NCI-H1092 treated with DMSO at 0.1 percent for 48 hours (cell line): ENCODE measurements around the gene P2RX2.

Experiments used
- DNase-seq: peaks from one replicate; lab custom pipeline; 2025; lab: John Stamatoyannopoulos, UW

The P2RX2 gene

DNA sequence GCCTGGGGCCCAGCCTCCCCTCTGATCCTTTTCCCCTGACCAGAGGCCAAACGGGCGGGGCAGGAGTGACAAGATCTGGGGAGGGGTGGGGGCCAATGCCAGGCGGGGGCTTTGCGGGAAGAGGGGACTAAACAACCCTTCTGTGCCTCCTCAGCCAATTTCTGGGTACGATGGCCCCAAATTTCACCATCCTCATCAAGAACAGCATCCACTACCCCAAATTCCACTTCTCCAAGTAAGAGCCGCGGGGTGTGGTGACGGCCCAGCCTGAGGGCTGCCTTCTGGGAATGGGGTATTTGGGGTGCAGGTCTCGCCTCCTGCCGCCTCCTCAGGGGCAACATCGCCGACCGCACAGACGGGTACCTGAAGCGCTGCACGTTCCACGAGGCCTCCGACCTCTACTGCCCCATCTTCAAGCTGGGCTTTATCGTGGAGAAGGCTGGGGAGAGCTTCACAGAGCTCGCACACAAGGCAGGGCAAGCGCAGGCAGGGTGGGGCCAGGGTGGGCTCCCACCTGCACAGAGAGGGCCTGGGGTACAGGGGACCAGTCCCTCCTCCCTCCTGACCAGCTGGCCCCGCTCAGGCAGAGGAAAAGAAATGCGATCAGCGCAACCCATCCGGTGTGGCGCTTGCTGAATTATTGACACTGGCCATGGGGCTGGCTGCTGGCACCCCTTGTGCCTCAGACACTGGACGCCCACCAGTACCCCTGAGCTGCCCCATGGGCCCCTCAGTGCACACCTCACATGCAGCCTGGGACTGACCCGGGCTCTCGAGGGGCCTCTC lies 1.7 kb downstream of the P2RX2 start:
- no peak for DNase-seq

DNA sequence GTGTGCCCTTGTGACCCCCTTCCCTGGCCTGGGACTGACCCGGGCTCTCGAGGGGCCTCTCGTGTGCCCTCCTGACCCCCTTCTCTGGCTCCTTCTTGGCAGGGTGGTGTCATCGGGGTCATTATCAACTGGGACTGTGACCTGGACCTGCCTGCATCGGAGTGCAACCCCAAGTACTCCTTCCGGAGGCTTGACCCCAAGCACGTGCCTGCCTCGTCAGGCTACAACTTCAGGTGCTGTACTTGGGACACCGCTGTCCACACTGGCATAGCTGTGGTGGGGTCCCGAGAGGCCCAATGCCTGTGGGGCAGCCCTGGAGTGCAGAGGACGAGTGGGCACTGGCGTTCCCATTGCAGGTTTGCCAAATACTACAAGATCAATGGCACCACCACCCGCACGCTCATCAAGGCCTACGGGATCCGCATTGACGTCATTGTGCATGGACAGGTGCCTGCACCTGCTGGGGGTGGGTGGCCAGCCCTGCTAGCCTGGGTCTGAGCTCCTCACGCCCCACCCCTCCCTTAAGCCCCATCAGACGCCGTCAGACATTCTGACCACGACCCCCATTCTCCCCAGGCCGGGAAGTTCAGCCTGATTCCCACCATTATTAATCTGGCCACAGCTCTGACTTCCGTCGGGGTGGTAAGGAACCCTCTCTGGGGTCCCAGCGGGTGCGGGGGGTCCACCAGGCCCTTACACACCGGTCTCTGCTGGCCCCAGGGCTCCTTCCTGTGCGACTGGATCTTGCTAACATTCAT lies 2.5 kb downstream of the P2RX2 start:
- DNase-seq, result no peak

DNA sequence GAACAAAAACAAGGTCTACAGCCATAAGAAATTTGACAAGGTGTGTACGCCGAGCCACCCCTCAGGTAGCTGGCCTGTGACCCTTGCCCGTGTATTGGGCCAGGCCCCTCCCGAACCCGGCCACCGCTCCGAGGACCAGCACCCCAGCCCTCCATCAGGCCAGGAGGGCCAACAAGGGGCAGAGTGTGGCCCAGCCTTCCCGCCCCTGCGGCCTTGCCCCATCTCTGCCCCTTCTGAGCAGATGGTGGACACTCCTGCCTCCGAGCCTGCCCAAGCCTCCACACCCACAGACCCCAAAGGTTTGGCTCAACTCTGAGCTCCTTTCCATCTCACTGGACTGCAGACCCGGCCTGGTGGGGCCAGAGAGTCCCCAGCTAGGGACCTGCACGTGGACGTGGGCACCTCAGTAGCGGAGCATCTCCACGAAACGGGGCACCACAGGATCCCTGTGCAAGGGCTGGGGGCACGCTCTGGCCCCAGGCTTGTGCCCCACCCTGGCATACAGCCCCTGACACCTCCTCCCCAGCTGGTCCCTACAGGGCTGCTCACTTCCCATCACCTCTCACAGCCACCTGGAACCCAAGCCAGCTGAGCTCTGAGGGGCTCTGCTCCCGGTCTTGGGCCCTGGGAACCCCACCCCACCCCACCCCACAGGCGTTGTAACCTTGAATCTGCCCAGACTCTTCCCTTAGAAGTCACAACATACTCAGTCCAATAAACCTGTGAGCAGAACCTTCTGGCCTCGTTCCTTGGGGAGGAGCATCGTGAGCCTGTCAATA lies 3.3 kb downstream of the P2RX2 start:
- DNase-seq, result no peak

DNA sequence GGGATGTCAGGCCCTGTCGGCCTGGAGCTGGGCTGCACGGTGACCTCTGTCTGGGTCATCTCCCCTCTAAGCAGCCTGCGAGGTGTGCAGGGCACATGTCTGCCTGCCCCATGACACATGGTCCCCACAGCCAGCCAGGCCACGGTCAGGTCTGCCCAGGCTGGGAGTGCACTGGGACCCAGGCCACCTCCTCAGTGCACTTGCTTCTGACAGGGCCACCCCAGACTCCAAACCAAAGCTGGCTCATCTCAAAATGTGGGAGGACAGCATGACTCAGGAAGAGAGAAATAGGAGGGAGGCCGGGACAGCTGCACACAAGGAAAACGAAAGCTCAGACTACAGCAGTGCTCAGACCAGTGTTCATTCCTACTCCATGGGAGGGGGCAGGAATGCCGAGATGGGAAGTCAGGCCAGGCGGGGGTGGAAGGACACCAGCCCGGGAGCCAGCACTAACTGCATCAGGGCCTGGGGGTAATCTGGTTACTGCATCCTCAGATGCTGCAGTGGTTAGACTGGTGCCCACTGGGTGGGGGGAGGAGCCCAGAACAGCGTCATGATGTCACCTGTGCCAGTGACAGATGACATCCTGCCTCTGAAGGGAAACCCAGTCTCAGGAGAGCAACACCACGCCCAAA lies 4.0 kb downstream of the P2RX2 start:
- DNase-seq, result no peak

DNA sequence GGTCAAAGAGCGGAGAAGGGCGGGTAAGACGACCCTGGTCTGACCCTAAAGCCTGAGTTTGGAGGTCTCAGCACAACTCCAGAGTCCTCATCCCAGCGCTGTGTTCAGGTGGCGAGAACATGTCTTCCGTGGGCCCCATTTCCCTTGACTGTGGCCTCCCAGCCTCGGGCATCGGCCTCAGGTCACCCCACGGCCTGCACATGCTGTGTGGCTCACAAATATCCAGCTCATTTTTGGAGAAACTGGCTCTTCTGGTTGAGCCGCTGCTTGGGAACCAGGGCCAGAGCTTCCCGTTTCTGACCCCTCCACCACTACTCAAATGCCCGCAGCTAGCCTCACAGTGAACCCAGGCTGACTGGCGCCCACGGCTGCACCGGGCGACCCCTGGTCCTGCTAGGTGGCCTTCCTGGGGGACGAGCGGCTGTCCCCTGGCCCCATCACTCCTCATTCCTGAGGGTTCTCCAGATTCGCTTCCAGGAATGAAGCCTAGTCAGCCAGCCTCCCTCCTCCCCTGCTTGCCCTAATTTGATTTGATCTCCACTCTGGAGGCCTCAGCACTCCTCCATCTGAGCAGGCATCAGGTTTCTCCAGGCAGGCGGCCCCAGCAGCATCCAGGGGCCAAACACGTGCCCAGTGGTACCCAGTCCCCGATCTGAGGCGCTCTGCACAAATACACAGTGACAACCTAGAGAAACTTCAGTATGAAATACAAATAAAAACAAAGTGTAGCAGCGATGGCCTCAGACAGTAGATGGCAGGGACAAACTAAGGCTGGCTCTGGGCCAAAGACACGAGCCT lies 4.7 kb downstream of the P2RX2 start:
- DNase-seq, result no peak

DNA sequence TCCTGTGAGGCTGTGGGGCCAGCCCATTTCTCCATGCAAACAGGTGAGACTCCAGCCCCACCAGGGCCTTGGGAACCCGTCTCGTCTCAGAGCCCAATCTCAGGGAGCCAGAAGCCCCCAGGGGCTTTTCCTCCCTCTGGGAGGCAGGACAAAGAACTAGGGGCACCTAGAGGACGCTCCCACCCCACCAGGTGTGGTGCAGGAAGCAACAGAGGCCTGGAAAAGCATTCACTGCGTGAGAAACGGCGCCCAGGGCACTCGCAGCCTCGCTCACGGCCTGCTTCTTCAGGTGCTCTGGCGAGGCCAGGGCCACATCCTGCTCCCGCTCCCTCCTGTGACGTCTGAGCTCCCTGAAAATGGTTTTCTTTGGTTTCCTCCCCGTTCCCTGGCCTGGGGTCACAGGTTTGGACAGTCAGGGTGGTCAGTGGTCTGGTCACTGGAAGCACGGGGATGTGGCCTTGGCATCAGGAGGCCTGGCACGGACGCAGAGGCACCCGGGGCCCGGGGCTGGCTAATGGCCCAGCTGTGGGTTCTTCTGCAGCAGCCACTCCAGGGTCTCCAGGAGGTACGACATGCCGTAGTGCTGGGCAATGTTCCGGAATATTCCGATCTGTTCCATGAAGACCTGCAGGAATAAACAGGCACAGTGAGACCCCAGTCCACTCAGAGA lies 5.7 kb downstream of the P2RX2 start:
- DNase-seq, result no peak

DNA sequence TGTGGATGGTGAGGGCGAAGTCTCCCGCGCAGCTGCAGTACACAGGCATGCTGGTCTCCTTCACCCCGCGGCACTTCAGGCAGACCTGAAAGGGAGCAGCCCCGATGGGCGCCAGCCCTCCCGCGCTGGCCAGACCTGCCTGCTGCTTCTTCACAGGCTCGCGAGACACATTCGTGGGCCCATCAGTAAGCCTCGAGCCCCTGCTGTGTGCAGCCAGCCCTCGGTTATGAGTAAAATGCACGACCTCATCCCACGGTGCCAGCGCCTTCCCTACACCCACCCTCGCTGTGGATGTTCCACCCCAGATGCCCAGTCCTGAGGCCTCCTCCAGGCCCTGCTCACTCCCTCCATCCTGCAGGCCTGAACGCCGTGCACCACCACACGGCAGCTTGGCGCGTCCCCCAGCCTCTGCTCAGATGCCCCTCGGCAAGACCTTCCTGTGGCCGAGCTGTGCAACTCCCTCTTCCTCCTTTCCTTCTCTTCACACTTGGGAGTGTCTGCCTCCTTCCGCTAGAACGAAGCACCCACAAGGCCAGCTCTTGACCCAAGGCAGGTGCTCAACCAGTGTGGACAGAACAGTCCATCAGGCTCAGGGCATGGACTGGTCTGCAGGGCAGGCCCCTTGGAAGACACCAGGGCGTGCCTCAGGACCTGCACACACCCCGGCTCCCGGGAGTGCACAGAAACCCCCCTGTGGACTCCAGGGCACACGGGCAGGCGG lies 6.5 kb downstream of the P2RX2 start:
- no peak for DNase-seq

DNA sequence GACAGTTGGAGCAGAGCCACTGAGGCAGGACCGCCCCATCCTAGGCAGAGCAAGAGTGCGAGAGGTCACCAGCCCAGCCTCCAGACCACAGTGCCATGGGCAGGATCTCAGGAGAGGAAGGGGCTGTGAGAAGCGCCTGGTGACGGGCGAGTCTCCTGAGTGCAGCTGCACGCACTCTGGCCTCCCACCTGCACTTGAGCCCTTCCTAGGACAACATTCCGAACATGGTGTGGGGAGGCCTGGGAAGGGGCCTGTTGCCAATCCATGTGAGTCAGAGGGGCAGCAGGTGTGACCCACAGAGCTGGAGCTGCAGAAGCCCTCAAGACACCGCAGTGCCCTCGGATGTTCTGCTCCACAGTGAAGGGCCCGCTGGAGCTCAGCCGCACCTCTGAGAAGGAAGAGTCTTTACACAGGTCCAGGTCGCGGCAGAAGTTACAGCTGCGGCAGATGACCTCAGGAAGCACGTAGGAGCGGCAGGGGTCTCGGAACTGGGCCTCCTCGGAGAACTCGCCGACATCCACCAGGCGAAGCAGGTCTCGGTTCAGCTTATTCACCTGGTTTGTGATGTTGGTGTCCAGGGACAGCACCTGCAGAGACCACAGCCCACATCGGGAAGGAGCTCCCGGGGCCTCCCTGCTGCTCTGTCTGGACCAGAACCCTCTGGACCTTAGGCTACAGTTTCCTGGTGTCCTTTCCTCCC lies 7.3 kb downstream of the P2RX2 start:
- no peak for DNase-seq

DNA sequence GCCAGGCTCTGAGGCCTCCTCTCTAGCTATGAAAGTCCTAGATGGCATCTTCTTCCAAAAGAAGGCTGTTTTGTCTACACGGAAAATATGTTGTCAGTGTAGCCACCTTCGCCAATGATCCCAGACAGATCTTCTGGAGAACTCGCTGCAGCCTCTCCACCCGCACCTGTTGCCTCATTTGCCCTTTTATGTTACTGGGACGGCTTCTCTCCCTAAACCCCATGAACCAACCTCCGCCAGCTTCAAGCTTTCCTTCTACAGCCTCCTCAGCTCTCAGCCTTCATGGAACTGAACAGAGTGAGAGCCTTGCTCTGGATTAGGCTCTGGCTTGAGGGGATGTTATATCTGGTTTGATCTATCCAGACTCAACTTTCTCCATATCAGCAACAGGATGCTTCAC lies 10.8 kb downstream of the P2RX2 start:
- DNase-seq, result no peak

DNA sequence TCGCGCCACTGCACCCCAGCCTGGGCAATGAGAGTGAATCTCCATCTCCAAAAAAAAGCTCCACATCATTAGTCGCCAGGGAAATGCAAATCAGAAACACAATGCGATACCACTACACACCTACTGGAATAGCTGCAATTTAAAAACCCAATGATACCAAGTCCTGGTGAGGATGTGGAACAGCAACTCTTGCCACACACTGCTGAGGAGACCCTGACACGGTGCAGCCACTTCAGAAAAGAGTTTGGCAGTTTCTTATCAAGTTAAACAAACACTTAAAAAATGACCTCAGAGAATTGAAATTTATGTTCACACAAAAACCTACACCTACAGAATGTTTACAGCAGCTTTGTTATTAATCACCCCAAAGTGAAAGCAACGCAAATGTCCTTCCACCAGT lies 12.1 kb downstream of the P2RX2 start:
- no peak for DNase-seq

DNA sequence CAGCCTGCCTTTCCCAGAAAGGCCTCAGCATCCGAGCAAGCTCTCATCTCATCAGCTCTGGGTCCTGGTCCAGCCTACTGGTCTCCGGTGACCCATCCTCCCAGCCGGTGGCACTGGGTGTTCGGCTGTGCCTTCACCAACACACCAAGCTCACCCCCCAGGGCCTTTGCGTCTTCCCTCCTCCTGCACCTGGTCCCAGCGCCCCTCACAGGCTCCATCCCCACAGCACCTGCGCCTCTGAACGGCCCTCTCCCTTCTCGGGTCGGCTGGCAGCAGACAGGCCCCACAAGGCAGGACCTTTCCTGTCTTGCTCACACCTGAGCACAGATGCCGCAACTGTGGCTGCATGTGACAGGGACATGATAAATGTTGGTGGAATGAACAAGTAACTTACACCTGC lies 13.1 kb downstream of the P2RX2 start:
- no peak for DNase-seq

DNA sequence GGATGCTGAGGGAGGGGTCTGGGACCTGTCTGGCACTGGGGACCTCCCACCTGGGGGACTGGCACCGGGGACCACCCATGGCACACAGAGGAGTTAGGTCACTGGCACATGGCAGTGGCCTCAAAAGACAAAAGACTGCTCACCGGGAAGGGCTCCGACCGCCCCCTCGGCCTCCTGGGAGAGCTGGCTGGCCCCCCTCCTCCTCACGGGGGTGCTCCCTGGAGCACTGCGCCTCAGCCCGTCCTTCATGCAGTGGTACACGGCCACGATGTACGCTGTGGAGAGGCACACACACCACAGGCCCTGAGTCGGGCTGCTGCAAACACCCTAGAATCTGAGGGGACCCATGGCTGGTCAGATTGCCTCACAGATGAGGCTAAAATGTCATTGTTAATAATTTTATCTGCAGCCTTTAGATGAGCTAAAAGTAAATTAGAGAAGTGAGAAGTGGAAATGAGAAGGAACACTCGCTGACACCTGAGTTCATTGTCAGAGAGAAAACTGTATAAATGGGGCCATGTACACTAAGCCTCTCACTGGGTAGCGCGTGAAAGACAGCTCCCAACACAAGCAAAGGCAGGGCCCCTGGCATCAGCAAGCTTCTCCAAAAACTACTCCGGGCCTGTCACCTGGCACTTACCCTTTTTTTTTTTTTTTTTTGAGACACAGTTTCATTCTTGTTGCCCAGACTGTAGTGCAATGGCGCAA lies 14.1 kb downstream of the P2RX2 start:
- no peak for DNase-seq

DNA sequence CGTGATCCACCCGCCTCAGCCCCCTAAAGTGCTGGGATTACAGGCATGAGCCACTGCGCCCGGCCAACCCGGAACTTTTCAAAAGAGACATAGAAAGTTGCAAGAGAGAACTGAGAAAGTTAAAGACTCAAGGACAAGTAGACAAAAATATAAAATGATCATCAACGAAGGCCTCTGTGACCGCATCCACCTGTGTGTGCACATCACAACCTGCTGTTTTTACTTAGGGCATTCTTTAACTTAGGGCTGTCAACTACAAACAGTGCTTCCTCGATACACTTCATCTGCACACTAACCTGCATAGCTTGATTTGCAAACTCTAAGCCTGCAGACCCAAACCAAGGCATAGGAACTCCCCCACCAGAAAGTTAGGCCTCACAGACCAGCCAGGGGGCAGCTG lies 14.8 kb downstream of the P2RX2 start:
- DNase-seq, result no peak

DNA sequence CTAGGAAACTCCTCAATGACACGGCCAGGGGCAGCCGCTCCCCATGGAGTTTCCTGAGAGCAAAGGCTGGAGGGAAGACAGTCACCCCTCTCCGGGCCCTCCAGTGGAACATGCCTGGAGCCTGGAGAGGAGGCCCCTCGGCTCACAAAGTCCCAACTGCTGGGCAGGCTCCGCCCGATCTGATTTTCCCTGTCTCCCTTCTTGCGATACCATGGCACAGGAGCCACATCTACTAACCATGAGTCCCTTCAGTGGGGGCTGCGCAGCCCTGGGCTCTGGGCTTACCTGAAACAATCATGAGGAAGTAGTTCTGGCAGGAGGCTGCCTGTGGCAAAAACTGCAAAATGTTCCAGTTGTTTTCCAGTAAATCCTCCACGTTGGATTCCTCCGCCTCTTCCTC lies 15.3 kb downstream of the P2RX2 start:
- DNase-seq, result no peak

DNA sequence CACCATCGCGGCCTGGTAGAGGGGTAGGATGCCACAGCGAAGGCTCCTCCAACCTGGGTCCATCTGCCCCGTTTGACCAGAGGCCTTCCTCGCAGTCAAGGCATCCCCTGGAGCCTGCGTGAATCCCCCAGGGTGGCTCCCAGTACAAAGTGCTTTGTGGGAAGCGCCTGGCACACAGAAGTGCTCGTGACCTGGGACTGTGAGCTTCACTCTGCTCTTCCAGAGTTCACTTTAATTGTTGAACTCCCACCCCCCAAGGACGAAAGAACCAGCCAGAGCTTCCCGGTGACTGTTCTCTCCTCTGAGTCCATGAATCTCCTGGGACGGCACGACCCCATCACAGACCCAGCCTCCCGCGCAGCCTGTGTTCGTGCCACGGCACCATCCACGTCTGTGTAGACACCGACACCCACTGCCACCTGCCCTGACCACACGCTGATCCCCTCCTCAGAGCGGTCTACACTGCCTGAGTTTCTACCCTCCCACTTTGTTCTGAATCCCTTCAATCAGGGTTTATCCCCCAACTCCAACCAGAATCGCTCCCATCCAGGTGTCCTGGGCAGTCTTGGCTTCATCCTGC lies 15.9 kb downstream of the P2RX2 start:
- no peak for DNase-seq

DNA sequence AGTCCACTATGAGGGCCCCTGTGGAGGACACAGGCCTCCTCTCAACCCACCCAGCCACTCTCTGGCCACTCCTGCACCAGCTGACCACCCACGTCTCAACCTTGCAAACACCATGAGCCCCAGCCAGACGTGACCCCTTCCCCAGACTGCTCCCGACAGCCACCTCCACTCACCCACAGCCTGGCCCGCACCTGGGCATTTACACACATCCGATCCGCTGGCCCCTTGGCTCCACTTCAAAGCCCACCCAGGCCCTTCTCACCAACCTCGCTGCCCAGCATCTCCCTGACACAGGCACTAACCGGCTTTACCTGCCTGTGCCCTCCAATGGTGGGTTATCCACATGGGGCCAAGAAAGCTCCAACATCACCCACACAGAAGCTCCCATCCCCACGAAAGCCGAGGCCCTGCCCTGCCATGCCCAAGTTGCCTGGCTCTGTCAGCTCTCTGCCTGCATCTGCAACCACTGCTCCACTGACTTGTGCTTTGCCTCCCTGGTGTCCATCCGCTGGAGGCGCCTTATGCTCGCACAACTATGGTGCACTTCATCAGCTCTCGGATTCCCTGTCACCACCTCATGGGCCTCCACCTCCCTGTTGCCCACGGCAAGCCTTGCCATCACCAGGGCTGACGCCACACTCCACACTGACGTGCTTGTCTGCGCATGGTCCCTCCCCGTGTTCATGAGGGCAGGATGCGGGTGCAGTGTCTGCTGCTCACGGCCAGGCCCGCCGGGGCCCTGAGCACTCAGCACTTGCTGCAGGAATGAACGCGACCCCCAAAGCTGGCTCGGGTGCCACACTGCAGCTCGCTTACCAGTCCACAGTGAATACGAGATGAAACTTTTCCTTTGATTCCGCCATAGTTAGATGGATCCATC lies 16.7 kb downstream of the P2RX2 start:
- DNase-seq, result no peak

DNA sequence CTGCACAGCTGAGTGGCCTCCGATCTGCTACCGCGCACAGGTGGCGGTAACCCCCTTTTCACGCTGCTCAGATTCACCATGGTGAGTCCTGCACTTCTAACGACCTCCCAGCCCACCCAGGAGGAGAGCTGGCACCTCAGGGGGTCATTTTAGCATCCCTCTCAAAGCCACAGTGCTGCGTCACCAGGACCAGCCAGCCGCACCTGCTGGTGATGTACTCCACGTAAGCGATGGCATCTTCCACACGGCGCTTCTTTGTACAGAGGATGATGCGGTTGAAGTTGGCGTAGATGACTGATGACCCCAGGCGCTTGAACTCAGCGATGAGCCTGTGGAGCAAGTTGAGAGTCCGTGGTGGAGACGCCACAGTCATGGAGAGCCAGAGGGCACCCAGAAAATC lies 19.2 kb downstream of the P2RX2 start:
- no peak for DNase-seq
